ENCODE results near the gene CSF2.
"Not testable (repeated sequence)": the region's sequence is repeated elsewhere in the genome, so short reads cannot be mapped to it uniquely, and the experiment has no call there.

The CSF2 gene

DNA sequence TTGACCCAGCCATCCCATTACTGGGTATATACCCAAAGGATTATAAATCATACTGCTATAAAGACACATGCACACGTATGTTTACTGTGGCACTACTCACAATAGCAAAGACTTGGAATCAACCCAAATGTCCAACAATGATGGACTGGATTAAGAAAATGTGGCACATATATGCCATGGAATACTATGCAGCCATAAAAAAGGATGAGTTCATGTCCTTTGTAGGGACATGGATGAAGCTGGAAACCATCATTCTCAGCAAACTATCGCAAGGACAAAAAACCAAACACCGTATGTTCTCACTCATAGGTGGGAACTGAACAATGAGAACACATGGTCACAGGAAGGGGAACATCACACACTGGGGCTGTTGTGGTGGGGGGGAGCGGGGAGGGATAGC lies 35.4 kb downstream of the CSF2 start:
- DNase-seq (ENCODE audit: low spot score) = not testable (repeated sequence)

DNA sequence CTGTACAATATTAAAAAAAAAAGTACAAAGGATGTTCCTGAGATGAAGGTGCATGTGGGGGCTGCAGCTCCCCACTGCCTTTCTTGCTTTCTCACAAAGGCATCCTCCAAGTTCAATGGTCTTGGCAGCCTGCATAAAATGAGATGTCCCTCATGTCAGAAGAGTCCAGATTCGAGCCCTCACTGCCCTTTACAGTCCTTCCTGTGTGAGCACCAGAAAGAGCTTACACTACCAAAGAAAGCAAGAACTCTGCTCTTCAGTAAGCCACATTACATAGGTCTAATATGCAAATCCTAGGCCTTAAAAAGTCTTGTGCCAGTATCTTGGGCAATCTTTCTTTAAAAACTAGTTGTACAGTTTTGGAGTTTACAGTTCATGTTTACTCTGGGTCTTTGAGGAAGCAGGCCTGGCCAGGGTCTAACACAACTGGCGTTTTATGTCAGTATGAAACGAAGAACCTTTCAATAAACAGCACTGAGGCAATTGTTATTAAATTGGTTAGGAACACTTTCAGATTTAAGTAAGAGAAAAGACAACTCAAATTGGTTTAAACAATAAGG lies 36.0 kb downstream of the CSF2 start:
- DNase-seq (ENCODE audit: low spot score) = no peak

- no peak for DNase-seq (ENCODE audit: low spot score)
These were observed 36.6 kb downstream of the CSF2 start for GRCh38 chr5:132110195-132110594.

- no peak for DNase-seq (ENCODE audit: low spot score)
These were observed 37.3 kb downstream of the CSF2 start for GRCh38 chr5:132110930-132111329.

- DNase-seq (ENCODE audit: low spot score) = no peak
These were observed 38.5 kb downstream of the CSF2 start for GRCh38 chr5:132112111-132112510.

DNA sequence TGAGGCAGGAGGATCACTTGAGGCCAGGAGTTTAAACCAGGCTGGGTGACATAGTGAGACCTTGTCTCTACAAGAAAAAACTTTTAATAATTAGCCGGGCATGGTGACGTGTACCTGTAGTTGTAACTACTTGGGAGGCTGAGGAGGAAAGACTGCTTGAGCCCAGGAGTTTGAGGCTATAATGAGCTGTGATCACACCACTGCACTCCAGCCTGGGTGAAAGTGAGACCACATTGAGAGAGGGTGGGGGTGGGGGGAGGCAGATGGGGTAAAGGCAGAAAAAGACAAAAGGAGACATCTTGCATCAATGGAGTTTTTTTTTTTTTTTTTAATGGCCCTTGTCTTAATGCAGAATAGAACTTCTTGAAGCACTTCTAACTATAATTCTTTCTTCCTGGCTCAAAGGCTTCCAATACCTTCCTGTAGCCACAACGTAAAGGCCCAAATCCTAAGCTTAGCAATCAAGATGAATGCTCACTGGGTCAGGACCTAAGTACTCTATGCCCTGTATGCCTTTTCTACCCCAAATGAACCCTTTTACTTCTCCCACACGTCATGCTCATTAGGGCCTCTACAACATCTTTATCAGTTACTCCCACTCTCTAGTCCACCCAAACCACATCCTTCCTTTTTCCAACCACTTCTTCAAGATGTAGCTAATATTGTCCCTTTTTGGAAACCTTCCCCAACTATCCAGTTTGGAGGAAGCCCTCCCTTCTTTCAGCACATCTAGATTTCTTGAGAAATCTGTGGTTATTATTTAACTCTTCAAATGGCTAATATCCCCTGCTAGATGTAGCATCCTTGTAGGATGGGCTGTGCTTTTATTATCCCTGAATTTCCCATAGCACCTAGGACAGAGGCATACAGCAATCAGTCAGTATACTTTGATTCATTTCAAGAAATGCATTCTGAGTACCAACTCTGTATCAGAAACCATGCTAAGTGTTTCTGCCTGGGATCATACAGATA lies 40.8 kb downstream of the CSF2 start:
- no peak for DNase-seq (ENCODE audit: low spot score)

GRCh38 chr5:132115375-132115774 lies 41.8 kb downstream of the CSF2 start:
- DNase-seq (ENCODE audit: low spot score) = no peak

DNA sequence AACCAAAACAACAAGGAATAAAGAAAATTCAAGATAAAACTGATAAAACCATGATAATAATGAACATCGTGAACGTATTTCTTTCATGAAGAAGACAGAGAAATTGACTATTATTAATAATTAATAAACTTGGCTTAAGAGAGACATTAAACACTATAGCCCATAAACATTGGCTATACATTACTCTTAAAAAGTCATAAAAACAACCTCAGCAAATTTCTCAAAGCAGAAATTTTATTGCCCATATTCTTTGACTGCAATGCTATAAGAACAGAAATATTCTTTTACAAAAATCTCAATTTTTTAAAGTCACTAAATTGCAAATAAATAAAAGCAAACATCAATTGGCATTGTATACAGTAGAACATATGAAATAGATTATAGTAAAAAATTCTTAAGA lies 42.5 kb downstream of the CSF2 start:
- DNase-seq (ENCODE audit: low spot score) = no peak

GRCh38 chr5:132116909-132117489 lies 43.4 kb downstream of the CSF2 start:
- DNase-seq (ENCODE audit: low spot score) = not testable (repeated sequence)

GRCh38 chr5:132120717-132121116 lies 47.1 kb downstream of the CSF2 start:
- DNase-seq (ENCODE audit: low spot score) = not testable (repeated sequence)

- DNase-seq (ENCODE audit: low spot score) = not testable (repeated sequence)
These were observed 49.4 kb downstream of the CSF2 start for GRCh38 chr5:132122971-132123370.

DNA sequence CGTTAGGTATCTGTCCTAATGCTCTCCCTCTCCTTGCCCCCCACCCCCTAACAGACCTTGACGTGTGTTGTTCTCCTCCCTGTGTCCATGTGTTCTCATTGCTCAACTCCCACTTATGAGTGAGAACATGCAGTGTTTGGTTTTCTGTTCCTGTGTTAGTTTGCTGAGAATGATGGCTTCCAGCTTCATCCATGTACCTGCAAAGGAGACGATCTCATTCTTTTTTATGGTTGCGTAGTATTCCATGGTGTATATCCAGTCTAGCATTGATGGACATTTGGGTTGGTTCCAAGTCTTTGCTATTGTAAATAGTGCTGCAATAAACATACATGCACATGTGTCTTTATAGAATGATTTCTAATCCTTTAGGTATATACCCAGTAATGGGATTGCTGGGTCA lies 50.0 kb downstream of the CSF2 start:
- DNase-seq (ENCODE audit: low spot score) = not testable (repeated sequence)
